Neural cell (in vitro differentiated cells): ENCODE measurements around the gene CRB3. TPM values are rescaled to one million over a fixed set of nuclear protein-coding genes. Genes with fewer than 3 reads are reported as not detected.
"Not testable (repeated sequence)": the region's sequence is repeated elsewhere in the genome, so short reads cannot be mapped to it uniquely, and the experiment has no call there.

Experiments
- H2AFZ ChIP-seq: fragments of 200-600, 300-800 bp; sonication (generic), shearing (Covaris generic); 2 replicates; pipeline ENCODE4 v1.6.0; 2014; ENCODE audit warnings: low read depth, mild to moderate bottlenecking, antibody characterized with exemption, low read length, moderate library complexity
- H3F3A ChIP-seq: fragments of 200-600 bp; shearing (Covaris generic); 2 replicates; pipeline ENCODE4 v1.6.1; 2016; ENCODE audit warnings: mild to moderate bottlenecking, moderate library complexity, mixed read lengths, antibody characterized with exemption, low read length; ENCODE audit not compliant: insufficient read depth, poor library complexity, severe bottlenecking
- H3K27ac ChIP-seq: fragments of 200-600, 300-800 bp; sonication (generic), shearing (Covaris generic); 2 replicates; pipeline ENCODE4 v1.5.1; 2014; ENCODE audit warnings: mild to moderate bottlenecking, low read length, moderate library complexity
- H3K27me3 ChIP-seq: fragments of 300-800, 200-600 bp; sonication (generic), shearing (Covaris generic); 2 replicates; pipeline ENCODE4 v1.6.0; 2014; ENCODE audit warnings: mild to moderate bottlenecking, low read depth, low read length, moderate library complexity; ENCODE audit not compliant: insufficient read depth
- H3K36me3 ChIP-seq: fragments of 300-800, 200-600 bp; sonication (generic), shearing (Covaris generic); 2 replicates; pipeline ENCODE4 v1.5.1; 2014; ENCODE audit warnings: mild to moderate bottlenecking, antibody characterized with exemption, low read length, moderate library complexity; ENCODE audit not compliant: insufficient read depth
- H3K4me2 ChIP-seq: fragments of 300-800, 200-600 bp; sonication (generic), shearing (Covaris generic); 2 replicates; pipeline ENCODE4 v1.6.0; 2014; ENCODE audit warnings: mild to moderate bottlenecking, low read length
- H3K4me3 ChIP-seq: fragments of 300-800, 200-600 bp; sonication (generic), shearing (Covaris generic); 2 replicates; pipeline ENCODE4 v1.5.1; 2014; ENCODE audit warnings: mild to moderate bottlenecking, low read length, moderate library complexity
- H3K79me2 ChIP-seq: fragments of 200-600 bp; shearing (Covaris generic); replicated peaks from 2 replicates; pipeline ENCODE4 v1.6.0; 2014; ENCODE audit warnings: mild to moderate bottlenecking, low read length, moderate library complexity; ENCODE audit not compliant: insufficient read depth
- H3K9ac ChIP-seq: fragments of 300-800, 200-600 bp; sonication (generic), shearing (Covaris generic); 2 replicates; pipeline ENCODE4 v1.6.1; 2016; ENCODE audit warnings: mild to moderate bottlenecking, low read length, mixed read lengths
- H3K9me2 ChIP-seq: fragments of 200-600 bp; shearing (Covaris generic); 2 replicates; pipeline ENCODE4 v1.6.1; 2016; ENCODE audit warnings: mild to moderate bottlenecking, low read length, mixed read lengths; ENCODE audit not compliant: insufficient read depth
- H3K9me3 ChIP-seq: fragments of 200-600, 300-800 bp; sonication (generic), shearing (Covaris generic); 2 replicates; pipeline ENCODE4 v1.6.1; 2016; ENCODE audit warnings: mild to moderate bottlenecking, mixed run types, low read length, moderate library complexity, mixed read lengths
- H4K20me1 ChIP-seq: fragments of 200-600 bp; shearing (Covaris generic); 2 replicates; pipeline ENCODE4 v1.6.1; 2016; ENCODE audit warnings: mild to moderate bottlenecking, mixed run types; ENCODE audit not compliant: insufficient read depth
- EP300 ChIP-seq: fragments of 450-650 bp; conservative IDR thresholded peaks from 2 replicates; pipeline ENCODE4 v1.6.1; 2014; ENCODE audit warnings: antibody characterized with exemption, mild to moderate bottlenecking, moderate library complexity; ENCODE audit not compliant: poor library complexity, severe bottlenecking
- EZH2 ChIP-seq: fragments of 200-600, 300-800 bp; shearing (Covaris generic), sonication (generic); IDR thresholded peaks from 2 replicates; pipeline ENCODE4 v1.6.1; 2014; ENCODE audit warnings: antibody characterized with exemption, low read length, borderline replicate concordance, mild to moderate bottlenecking; ENCODE audit not compliant: insufficient read depth, poor library complexity, severe bottlenecking
- MXI1 ChIP-seq: fragments of 450-650 bp; conservative IDR thresholded peaks from 2 replicates; pipeline ENCODE4 v1.6.1; 2014; ENCODE audit warnings: antibody characterized with exemption, mild to moderate bottlenecking; ENCODE audit not compliant: poor library complexity, severe bottlenecking
- POLR2AphosphoS5 ChIP-seq: IDR thresholded peaks from 2 replicates; pipeline ENCODE4 v1.6.1; 2012
- RAD21 ChIP-seq: fragments of 450-650 bp; conservative IDR thresholded peaks from 2 replicates; pipeline ENCODE4 v1.6.1; 2014; ENCODE audit warnings: antibody characterized with exemption, mild to moderate bottlenecking, moderate library complexity
- REST ChIP-seq: IDR thresholded peaks from 2 replicates; pipeline ENCODE4 v1.6.1; 2012; ENCODE audit warnings: borderline replicate concordance
- SMC3 ChIP-seq: fragments of 450-650 bp; conservative IDR thresholded peaks from 2 replicates; pipeline ENCODE4 v1.6.1; 2014; ENCODE audit warnings: antibody characterized with exemption, mild to moderate bottlenecking, moderate library complexity; ENCODE audit not compliant: poor library complexity
- TAF1 ChIP-seq: IDR thresholded peaks from 2 replicates; pipeline ENCODE4 v1.6.1; 2012; ENCODE audit warnings: low read depth
- polyA plus RNA-seq: library from polyadenylated mRNA; depleted of rRNA; stranded (reverse); fragments of >200 nt; gene quantifications from 2 replicates; pipeline ENCODE4 v1.2.3, GENCODE V29; 2014
- TF ChIP-seq, protein P1 (sequence below): fragments of 450-650 bp; IDR thresholded peaks from 2 replicates; pipeline ENCODE4 v1.5.1; 2014; ENCODE audit warnings: antibody characterized with exemption, mild to moderate bottlenecking, moderate library complexity; ENCODE audit not compliant: poor library complexity, severe bottlenecking

Gene CRB3
- polyA plus RNA-seq, 1 donor from 2014 or later: 0.43 TPM

DNA sequence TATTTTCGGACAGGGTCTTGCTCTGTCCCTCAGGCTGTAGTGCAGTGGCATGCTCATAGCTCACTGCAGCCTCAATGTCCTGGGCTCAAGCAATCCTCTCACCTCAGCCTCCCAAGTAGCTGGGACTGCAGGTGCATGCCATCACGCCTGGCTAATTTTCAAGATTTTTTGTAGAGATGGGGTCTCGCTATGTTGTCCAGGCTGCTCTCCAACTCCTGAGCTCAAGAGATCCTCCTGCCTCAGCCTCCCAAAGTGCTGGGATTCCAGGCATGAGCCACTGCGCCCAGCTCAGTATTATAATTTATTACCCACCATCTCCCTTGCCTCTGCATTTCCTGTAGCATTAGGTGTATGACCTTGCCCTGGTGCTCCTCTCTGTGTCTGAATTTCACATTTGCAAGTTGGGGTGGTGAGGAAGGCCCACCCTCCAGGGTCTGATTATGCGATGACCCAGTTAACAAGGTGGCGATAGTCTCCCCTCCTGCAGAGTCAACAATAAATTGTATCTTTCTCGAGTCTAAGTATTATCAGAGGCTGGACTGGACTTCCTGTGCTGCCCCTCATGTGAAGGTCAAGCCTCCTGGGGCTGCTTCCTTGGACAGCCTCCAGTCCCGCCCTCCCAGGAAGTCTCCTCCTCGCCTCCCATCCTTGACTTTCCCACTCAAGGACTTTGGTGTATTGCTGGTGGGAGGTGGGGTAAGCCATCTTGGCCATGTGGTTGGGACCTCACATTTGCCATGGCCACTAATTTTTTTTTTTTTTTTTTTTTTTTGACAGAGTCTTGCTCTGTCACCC, 39.5 kb downstream of the CRB3 start:
- Histone ChIP-seq H3K79me2 (peaks cover 7% of the 10 kb centered on the region), H4K20me1 (no peaks in the 10 kb centered on the region), H3K9me2 (no peaks in the 10 kb centered on the region), H3K9ac (no peak overlapping the region), H3K36me3 (no peaks in the 10 kb centered on the region), H2AFZ (no peak overlapping the region), H3K27ac (no peak overlapping the region), H3K4me3 (no peak overlapping the region), H3K9me3 (no peaks in the 10 kb centered on the region), H3F3A (no peaks in the 10 kb centered on the region), H3K27me3 (no peaks in the 10 kb centered on the region), H3K4me2 (no peak overlapping the region)
- TF ChIP-seq EZH2: no peak
- no peak for TF ChIP-seq SMC3
- TF ChIP-seq, protein P1, sequence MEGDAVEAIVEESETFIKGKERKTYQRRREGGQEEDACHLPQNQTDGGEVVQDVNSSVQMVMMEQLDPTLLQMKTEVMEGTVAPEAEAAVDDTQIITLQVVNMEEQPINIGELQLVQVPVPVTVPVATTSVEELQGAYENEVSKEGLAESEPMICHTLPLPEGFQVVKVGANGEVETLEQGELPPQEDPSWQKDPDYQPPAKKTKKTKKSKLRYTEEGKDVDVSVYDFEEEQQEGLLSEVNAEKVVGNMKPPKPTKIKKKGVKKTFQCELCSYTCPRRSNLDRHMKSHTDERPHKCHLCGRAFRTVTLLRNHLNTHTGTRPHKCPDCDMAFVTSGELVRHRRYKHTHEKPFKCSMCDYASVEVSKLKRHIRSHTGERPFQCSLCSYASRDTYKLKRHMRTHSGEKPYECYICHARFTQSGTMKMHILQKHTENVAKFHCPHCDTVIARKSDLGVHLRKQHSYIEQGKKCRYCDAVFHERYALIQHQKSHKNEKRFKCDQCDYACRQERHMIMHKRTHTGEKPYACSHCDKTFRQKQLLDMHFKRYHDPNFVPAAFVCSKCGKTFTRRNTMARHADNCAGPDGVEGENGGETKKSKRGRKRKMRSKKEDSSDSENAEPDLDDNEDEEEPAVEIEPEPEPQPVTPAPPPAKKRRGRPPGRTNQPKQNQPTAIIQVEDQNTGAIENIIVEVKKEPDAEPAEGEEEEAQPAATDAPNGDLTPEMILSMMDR: no peak
- TF ChIP-seq POLR2AphosphoS5: no peak
- TF ChIP-seq MXI1: no peak
- no peak for TF ChIP-seq REST
- no peak for TF ChIP-seq EP300
- TF ChIP-seq RAD21: no peak
- no peak for TF ChIP-seq TAF1

- not testable (repeated sequence) for H3K4me3 ChIP-seq
These were observed 44.1 kb downstream of the CRB3 start for GRCh38 chr19:6508028-6508771.

More at GRCh38 chr19:6508028-6508771, 44.1 kb downstream of the CRB3 start:
- not testable (repeated sequence) for H3K36me3 ChIP-seq, H3K79me2 ChIP-seq, H3K9me2 ChIP-seq, H3K9ac ChIP-seq, H3K4me2 ChIP-seq, H3K9me3 ChIP-seq, H3K27me3 ChIP-seq, H2AFZ ChIP-seq, H3K27ac ChIP-seq, H4K20me1 ChIP-seq, H3F3A ChIP-seq
